OCI-M2 (cell line): ENCODE data around the gene SLMAP.
"Not testable (repeated sequence)": the region's sequence is repeated elsewhere in the genome, so short reads cannot be mapped to it uniquely, and the experiment has no call there.

Experiments used
- DNase-seq: peaks from one replicate; lab custom pipeline; 2025; ENCODE audit not compliant: unreplicated experiment; lab: John Stamatoyannopoulos, UW

The SLMAP gene

DNA sequence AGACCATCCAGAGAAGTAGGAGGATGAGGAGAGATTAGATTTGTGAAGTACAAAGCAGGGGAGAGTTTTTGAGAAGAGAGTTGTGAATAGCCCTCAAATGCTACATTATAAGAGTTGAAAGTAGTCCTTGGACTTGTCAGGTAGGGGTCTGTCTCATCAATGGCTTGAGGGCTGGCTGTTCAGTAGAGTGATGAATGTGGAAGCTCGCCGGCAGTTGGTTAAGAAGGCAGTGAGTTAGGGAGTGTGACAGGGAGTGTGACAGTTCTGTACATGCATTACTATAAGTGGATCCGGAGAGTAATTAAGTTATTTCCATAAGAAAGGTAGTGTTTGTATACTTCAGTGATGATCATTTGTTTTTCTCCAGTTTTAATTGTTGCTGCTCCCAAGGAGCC is 32.5 kb downstream of the SLMAP start:
- no peak for DNase-seq

- DNase-seq: no peak
Measured at GRCh38 chr3:57791245-57791644, 35.1 kb downstream of the SLMAP start.

DNA sequence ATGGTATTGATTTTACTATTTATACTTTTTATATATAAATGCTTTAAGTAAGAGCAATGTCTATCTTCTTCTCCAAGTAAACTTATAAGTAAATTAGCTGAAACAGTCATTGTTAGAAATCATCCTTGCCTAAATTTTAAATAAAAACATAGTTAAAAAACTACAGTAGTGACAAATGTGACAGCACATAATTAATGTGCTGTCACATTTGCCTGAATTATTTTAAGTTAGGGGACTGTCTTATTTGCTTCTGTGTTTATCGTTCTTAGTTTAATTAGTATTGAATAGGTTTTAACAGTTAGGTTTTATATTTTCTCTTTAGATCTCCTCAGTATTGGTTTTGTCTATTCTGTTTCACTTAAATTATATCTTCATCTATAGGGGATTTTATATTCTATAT is 36.1 kb downstream of the SLMAP start:
- no peak for DNase-seq

GRCh38 chr3:57793737-57794187 is 37.7 kb downstream of the SLMAP start:
- DNase-seq: no peak

DNA sequence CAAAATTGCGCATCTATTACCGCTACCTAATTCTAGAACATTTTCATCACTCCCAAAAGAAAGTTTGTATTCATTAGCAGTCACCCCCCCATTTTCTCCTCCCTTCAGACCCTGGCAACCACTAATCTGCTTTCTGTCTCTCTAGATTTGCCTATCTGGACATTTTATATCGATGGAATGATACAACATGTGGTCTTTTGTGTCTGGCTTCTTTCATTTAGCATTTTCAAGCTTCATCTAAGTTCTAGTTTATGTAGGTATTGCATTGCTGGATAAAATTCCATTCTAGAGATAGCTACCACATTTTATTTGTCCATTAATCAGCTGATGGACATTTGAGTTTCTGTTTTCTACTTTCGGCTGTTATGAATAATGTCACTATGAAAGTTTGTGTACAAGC is 38.4 kb downstream of the SLMAP start:
- no peak for DNase-seq

DNA sequence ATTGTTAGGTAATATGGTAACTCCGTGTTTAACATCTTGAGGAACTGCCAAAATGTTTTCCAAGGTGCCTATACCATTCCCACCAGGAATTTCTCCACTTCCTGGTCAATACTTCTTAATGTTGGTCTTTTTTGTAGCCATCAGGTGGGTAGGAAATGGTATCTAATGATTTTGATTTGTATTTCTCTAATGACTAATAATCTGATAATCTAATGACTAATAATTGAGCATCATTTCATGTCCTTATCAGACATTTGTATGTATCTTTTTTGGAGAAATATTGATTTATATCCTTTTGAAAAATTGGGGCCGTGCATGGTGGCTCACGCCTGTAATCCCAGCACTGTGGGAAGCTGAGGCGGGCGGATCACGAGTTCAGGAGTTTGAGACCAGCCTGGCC is 38.8 kb downstream of the SLMAP start:
- no peak for DNase-seq

- DNase-seq: no peak
Measured at GRCh38 chr3:57796261-57796660, 40.2 kb downstream of the SLMAP start.

- no peak for DNase-seq
Measured at GRCh38 chr3:57797701-57798487, 41.8 kb downstream of the SLMAP start.

DNA sequence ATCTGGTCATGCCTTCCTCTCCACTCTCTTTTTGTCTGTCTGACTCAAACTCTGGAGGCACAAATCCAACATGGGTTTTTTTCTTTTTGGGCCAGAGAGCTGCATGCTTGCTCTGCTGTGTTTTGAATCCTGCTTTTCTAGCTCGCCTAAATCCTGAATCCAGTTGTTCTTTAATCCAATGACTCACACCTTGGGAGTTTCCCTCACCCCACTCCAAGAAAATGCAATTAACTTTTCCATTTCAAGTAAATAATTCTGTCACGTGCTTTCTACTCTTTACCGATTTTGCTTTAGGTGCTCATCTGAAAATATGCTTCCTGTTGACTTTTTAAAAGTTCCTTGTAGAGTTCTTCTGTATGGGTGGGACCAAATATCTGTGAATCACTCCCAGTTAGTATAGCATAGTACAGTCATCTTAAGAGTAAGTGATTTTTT is 47.6 kb downstream of the SLMAP start:
- DNase-seq: no peak

DNA sequence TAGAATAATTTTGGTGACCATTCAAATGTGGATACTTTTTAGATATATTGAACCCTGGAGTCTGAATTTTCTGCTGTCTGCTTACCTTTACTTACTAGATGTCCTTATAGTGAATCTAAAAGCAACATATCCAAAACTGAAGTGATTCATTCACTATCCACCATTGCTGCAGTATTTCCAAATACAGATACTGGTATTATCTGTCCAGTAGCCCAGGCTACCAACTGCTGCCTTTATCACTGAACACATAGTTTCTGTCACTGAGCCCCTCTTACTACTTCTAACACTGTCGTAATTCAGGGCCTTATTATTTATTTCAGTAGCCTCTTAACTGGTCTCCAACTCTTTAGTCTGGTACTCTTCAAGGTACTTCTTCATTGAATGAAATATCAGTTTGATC is 49.2 kb downstream of the SLMAP start:
- DNase-seq: no peak

GRCh38 chr3:57805674-57806073 is 49.6 kb downstream of the SLMAP start:
- DNase-seq: no peak

- DNase-seq: not testable (repeated sequence)
Measured at GRCh38 chr3:57806195-57806594, 50.1 kb downstream of the SLMAP start.

- DNase-seq: no peak
Measured at GRCh38 chr3:57808961-57809608, 53.0 kb downstream of the SLMAP start.

DNA sequence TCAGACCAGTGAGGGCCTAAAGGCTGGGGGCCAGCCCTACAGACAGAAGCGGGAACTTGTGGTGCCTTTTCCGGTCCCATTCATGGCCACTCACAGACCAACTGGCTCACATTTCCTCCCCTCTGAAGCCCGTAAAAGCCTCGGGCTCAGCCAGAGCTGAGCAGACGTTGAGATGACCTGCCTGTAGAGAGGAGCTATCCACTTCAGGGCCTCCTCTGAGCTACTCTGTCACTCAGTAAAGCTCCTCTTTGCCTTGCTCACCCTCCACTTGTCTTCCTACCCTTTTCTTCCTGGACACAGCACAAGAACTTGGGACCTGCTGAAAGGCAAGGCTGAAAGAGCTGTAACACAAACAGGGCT is 53.5 kb downstream of the SLMAP start:
- DNase-seq: no peak

DNA sequence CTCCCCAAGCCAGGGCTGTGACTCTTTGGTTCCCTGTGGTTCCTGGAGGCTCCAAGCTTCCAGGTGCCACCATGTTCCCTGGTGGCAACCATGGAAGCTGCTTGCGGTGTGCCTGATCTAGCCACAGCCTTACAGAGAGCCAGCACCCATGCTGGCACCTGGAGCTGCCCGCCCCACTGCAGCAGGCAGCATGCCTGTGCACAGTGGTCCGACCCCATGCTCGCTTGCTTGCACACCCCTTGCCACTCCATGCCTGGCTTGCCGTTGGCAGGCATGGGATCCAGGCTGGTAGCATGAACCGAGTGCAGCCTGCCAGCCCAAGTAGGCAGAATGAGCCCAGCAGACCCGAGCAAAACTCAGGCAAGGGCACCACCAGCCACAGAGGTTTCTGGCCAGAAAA is 53.9 kb downstream of the SLMAP start:
- DNase-seq: no peak

DNA sequence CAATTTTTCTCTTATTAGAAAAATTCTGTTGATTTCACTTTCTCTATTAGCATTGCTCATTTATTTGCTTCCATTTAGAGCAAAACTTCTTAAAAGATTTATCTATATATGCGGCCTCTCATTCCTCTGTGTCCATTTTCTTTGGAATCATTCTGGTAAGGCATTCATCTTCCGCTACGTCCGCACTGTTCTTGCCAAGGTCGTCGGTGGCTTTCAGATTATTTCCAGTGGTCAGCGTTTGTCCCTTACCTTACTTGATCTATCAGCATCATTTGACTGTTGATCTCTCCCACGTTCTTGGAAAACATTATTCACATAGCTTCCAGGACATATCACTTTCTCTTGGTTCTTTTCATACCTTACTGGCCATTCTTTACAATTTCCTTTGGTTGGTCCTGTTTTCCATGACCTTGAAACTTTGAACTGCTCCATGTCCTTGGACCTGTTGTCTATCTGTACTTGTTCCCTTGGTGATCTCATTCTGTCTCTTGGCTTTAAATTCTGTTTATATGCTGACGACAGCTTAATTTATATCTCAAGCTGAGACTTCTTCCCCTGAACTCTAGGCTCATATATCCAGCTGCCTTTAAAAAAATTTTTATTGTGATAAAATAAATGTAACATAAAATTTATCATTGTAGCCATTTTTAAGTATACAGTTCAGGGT is 54.5 kb downstream of the SLMAP start:
- DNase-seq: no peak

GRCh38 chr3:57815036-57815435 is 58.9 kb downstream of the SLMAP start:
- no peak for DNase-seq

DNA sequence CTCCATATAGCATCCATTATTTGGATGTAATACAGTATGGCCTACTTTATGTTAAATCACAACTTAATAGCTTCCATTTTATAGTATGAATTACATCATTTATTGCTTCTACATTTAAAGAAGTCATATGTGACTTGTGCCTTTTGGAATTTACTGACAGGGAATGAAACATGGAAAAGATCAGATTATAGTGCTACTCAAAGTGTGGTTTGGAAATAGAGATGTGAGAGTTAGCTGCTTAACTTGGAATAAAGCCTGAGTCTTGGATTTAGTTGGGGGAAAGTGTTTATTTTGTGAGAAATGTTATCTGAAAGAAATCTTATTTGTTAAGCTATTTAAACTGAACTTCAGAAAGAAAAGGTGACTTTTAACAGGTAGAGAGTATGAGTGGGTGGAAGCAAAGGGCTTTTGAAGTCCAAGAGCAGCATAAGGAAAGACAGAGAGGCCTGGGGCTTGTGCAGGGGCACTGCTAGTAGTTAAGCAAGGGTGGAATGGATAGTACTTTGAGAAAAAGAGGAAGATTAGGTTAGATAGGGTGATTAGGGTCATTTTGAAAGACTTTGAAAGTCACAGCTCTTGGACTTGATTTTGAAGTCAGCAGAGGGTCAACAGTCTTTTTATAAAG is 60.5 kb downstream of the SLMAP start:
- no peak for DNase-seq

DNA sequence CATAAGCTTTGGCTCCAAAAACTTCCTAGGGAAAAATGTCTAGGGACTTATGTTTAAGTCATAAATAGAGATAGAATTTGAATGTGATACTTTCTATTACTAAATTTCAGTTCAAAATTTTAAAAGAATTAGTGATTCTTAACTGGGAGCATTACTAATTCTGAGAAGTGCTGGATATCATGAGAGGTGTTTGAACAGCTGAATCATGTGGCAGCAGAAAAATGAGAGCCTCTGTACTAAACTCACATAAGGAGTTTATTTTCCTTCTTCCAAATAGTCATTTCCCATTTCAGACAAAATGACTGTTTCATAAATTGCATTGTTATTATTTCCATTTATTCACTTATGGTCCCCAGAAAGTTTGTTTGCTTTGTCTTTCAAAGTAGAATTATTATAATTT is 62.7 kb downstream of the SLMAP start:
- no peak for DNase-seq

- no peak for DNase-seq
Measured at GRCh38 chr3:57820479-57820878, 64.4 kb downstream of the SLMAP start.

- DNase-seq: no peak
Measured at GRCh38 chr3:57821765-57822164, 65.7 kb downstream of the SLMAP start.

DNA sequence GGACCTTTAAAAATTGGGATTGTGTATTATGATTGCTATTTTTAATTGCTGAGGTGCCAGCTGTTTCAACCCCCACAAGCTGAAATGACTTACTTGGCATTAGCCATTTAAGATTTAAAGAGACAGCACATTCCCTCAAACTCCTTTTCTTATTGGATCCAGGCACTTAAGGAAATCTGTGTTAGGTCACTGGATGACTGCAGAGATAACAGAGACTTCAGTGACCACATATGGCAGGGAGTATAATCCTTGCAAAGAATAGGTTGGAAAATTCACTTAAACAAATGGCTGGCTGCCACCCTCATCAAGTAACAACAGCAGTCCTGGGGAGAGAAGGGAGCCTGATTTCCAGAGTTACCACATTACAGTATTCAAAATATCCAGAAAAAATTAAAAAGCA is 66.6 kb downstream of the SLMAP start:
- DNase-seq: no peak
